Ovary (tissue), 9 donors: Measurements from ENCODE around the gene PANK4. TPM values are rescaled to one million over a fixed set of nuclear protein-coding genes. Genes with fewer than 3 reads are reported as not detected.

Experiments used
- DNase-seq, 5 donors: peaks; one replicate each; pipeline ENCODE4 v3.0.0-alpha.2; 2019 to 2020
- H3K27ac ChIP-seq, 2 donors: fragments of 200-600 bp; one replicate each; pipeline versions ENCODE4 v1.5.1 to v1.8.0; 2019 to 2022
- H3K27me3 ChIP-seq: fragments of 200-600 bp; one replicate; pipeline ENCODE4 v1.8.0; 2022
- H3K36me3 ChIP-seq: fragments of 200-600 bp; sonication (generic); one replicate; pipeline ENCODE4 v1.5.1; 2019
- H3K4me1 ChIP-seq: one replicate; pipeline ENCODE4 v1.8.1; 2013; ENCODE audit warnings: mild to moderate bottlenecking, moderate library complexity; ENCODE audit not compliant: insufficient read depth
- H3K4me3 ChIP-seq: fragments of 200-600 bp; sonication (generic); one replicate; pipeline ENCODE4 v1.5.1; 2017
- H3K9me3 ChIP-seq, 2 donors: fragments of 200-600 bp in 1 of 2; sonication (generic) in 1 of 2; one replicate each; pipeline versions ENCODE4 v1.5.1 to v1.8.1; 2013 to 2019; ENCODE audit warnings: mild to moderate bottlenecking in 1 of 2, moderate library complexity in 1 of 2
- EP300 ChIP-seq: sonication (generic); formaldehyde crosslinking; IDR thresholded peaks from one replicate; pipeline ENCODE4 v1.6.1; 2017; ENCODE audit warnings: antibody characterized with exemption
- POLR2A ChIP-seq: fragments of 450-650 bp; IDR thresholded peaks from one replicate; pipeline ENCODE4 v1.6.1; 2017; ENCODE audit warnings: antibody characterized with exemption, mild to moderate bottlenecking, moderate library complexity
- WGBS, 3 donors: extraction: QIAGEN DNeasy Blood & Tissue Kit in 1 of 3; methylation state at CpG; one replicate each; pipeline versions ENCODE4 v1.1.5 to v1.1.7; 2013 to 2017; 5-methylcytosine and 5-hydroxymethylcytosine counted together
- intact Hi-C, 4 donors: fragments of 100-400 bp; cut with DNase I; formaldehyde crosslinking; loops; one replicate each; pipeline versions ENCODE4 v1.11.0 to v1.15.1; 2022 to 2023
- polyA plus RNA-seq, 2 donors: library from polyadenylated mRNA; stranded (reverse); fragments of 200-250 nt in 1 of 2; fragments of 350-450 nt in 1 of 2; fragmentation: Illumina TruSeq in 1 of 2; extraction: RNeasy Lipid Tissue Mini Kit (QIAGEN cat#74804) in 1 of 2; gene quantifications; one replicate each; pipeline ENCODE4 v1.2.3, GENCODE V29; 2013 to 2014
- total RNA-seq, 7 donors: library from RNA; depleted of rRNA in 2 of 7; stranded (reverse); fragments of >200 nt in 2 of 7; fragmentation: NEBNext Ultra II Directional in 3 of 7; extraction: Animal tissue kit (Norgen Biotek cat#: 25700) in 3 of 7; gene quantifications; one replicate each; pipeline versions ENCODE4 v1.1.0 to v1.2.4, GENCODE V29; 2016 to 2023
- TF ChIP-seq, protein P1 (sequence below), 3 donors: fragments of 450-650 bp in 2 of 3; fragments of 200-600 bp in 1 of 3; IDR thresholded peaks; one replicate each; pipeline versions ENCODE4 v1.5.1 to v1.8.0; 2016 to 2022; ENCODE audit warnings: antibody characterized with exemption in 3 of 3, mild to moderate bottlenecking in 1 of 3
- donor health status: DM: no; HTN: no; CAD: no; lungs with moderate emphysema.
- donor health status: DM: no; HTN: no; CAD: no.
- donor health status: Bipolar disorder and iron deficiency.
- donor health status: DM: yes; HTN: yes; CAD: no.
- donor health status: DM: no; HTN: no; CAD: no.
- donor health status: DM: yes; HTN: yes; CAD: no.

The PANK4 gene
- total and polyA plus RNA-seq, 9 donors, result 14.7 to 33.3 (median 26.1) TPM

GRCh38 chr1:2534315-2534686, 7.9 kb upstream of the PANK4 start:
- peaks cover 24% of the 10 kb centered on the region for H3K27me3 ChIP-seq
- TF ChIP-seq EP300, result no peak
- TF ChIP-seq, protein P1, sequence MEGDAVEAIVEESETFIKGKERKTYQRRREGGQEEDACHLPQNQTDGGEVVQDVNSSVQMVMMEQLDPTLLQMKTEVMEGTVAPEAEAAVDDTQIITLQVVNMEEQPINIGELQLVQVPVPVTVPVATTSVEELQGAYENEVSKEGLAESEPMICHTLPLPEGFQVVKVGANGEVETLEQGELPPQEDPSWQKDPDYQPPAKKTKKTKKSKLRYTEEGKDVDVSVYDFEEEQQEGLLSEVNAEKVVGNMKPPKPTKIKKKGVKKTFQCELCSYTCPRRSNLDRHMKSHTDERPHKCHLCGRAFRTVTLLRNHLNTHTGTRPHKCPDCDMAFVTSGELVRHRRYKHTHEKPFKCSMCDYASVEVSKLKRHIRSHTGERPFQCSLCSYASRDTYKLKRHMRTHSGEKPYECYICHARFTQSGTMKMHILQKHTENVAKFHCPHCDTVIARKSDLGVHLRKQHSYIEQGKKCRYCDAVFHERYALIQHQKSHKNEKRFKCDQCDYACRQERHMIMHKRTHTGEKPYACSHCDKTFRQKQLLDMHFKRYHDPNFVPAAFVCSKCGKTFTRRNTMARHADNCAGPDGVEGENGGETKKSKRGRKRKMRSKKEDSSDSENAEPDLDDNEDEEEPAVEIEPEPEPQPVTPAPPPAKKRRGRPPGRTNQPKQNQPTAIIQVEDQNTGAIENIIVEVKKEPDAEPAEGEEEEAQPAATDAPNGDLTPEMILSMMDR (IDR thresholded peaks at IDR 0.05), result no peak
- no peak for TF ChIP-seq POLR2A
- H3K4me3 ChIP-seq, result no peak overlapping the region
- no peak overlapping the region for H3K27ac ChIP-seq
- intact Hi-C loops, result no loop called here
- H3K9me3 ChIP-seq, result no peaks in the 10 kb centered on the region
- H3K36me3 ChIP-seq, result no peaks in the 10 kb centered on the region
- 20 to 23% (median 20%) methylated on average over 7 of the region's 7 CpGs for WGBS, 3 donors
- peaks cover 4% of the 10 kb centered on the region for H3K4me1 ChIP-seq
- no peak for DNase-seq

DNA sequence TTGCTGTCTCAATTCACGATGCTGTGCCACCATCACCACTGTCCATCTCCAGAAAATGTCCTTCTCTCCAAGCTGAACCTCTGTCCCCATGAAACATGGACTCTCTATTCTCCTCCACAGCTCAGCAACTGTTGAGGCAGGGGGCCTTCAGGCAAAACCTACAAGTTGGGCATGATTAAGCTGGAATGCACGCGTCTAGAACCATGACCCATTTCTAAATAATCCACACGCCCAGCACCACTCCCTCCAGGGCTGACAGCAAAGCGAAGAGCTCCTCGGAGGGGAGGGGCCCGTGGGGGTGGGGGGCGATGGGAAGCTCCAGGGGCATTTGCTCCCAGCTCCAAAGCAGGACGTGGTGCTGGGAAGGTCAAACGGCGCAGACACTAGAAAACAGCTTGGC, 7.0 kb upstream of the PANK4 start:
- H3K27ac ChIP-seq, result no peak overlapping the region
- no peaks in the 10 kb centered on the region for H3K36me3 ChIP-seq
- TF ChIP-seq, protein P1 (IDR thresholded peaks at IDR 0.05), result no peak
- TF ChIP-seq POLR2A (no peak), EP300 (no peak)
- peaks cover 4% of the 10 kb centered on the region for H3K4me1 ChIP-seq
- H3K4me3 ChIP-seq, result no peak overlapping the region
- H3K27me3 ChIP-seq, result peaks cover 24% of the 10 kb centered on the region
- no peak for DNase-seq
- WGBS, 3 donors, result 58 to 72% (median 70%) methylated on average over 11 of the region's 11 CpGs
- intact Hi-C loops, result no loop called here
- no peaks in the 10 kb centered on the region for H3K9me3 ChIP-seq

GRCh38 chr1:2532485-2533160, 6.2 kb upstream of the PANK4 start:
- Histone ChIP-seq H3K4me3 (no peak overlapping the region), H3K27me3 (peaks cover 24% of the 10 kb centered on the region), H3K4me1 (peaks cover 4% of the 10 kb centered on the region), H3K36me3 (no peaks in the 10 kb centered on the region), H3K9me3 (no peaks in the 10 kb centered on the region), H3K27ac (no peak overlapping the region)
- DNase-seq, result no peak
- WGBS, 3 donors, result 21 to 29% (median 29%) methylated on average over 22 to 23 of the region's 23 CpGs
- intact Hi-C loops, result no loop called here
- TF ChIP-seq, protein P1 (IDR thresholded peaks at IDR 0.05), result no peak
- no peak for TF ChIP-seq EP300
- TF ChIP-seq POLR2A, result no peak

- H3K4me3 ChIP-seq, result no peak overlapping the region
- peak overlapping the region in 1 of 2 donors; percentile 1 for H3K27ac ChIP-seq
- TF ChIP-seq, protein P1 (IDR thresholded peaks at IDR 0.05), result no peak
- TF ChIP-seq EP300, result no peak
- TF ChIP-seq POLR2A, result no peak
Measured at GRCh38 chr1:2530513-2531361, 4.3 kb upstream of the PANK4 start.

More at GRCh38 chr1:2530513-2531361, 4.3 kb upstream of the PANK4 start:
- no peaks in the 10 kb centered on the region for H3K9me3 ChIP-seq
- DNase-seq, result no peak
- H3K4me1 ChIP-seq, result peaks cover 9% of the 10 kb centered on the region
- intact Hi-C loops, result no loop called here
- 11 to 17% (median 14%) methylated on average over 22 to 30 of the region's 30 CpGs for WGBS, 3 donors
- peaks cover 24% of the 10 kb centered on the region for H3K27me3 ChIP-seq
- no peaks in the 10 kb centered on the region for H3K36me3 ChIP-seq
